DND-41 (cell line): ENCODE data around the gene WDR59.

Source experiments
- EZH2 ChIP-seq: IDR thresholded peaks from 3 replicates; pipeline ENCODE4 v1.6.1; 2012; ENCODE audit warnings: borderline replicate concordance, low read depth, mild to moderate bottlenecking, moderate library complexity, low read length, inconsistent platforms; ENCODE audit not compliant: severe bottlenecking
- TF ChIP-seq, protein P1 (sequence below): IDR thresholded peaks from 2 replicates; pipeline ENCODE4 v1.5.1; 2012; ENCODE audit warnings: borderline replicate concordance, low read length, moderate library complexity, mild to moderate bottlenecking; ENCODE audit not compliant: poor library complexity, severe bottlenecking; ENCODE audit errors: extremely low read depth

DNA sequence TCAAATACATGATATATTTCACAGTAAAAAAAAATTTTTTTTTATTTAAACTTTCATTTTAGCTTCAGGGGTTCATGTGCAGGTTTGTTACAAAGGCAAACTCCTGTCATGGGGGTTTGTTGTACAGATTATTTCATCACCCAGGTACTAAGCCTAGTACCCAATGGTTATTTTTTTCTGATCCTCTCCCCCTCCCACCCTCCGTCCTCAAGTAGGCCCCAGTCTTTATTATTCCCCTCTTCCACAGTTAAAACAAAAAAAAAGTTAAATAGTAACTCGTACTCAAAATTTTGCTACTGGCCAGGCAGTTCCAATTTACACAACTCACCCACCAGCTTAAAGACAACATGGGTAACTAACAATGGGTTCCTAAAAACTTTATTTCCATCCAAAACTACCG, 63.9 kb downstream of the WDR59 start:
- TF ChIP-seq, protein P1, sequence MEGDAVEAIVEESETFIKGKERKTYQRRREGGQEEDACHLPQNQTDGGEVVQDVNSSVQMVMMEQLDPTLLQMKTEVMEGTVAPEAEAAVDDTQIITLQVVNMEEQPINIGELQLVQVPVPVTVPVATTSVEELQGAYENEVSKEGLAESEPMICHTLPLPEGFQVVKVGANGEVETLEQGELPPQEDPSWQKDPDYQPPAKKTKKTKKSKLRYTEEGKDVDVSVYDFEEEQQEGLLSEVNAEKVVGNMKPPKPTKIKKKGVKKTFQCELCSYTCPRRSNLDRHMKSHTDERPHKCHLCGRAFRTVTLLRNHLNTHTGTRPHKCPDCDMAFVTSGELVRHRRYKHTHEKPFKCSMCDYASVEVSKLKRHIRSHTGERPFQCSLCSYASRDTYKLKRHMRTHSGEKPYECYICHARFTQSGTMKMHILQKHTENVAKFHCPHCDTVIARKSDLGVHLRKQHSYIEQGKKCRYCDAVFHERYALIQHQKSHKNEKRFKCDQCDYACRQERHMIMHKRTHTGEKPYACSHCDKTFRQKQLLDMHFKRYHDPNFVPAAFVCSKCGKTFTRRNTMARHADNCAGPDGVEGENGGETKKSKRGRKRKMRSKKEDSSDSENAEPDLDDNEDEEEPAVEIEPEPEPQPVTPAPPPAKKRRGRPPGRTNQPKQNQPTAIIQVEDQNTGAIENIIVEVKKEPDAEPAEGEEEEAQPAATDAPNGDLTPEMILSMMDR = no peak
- no peak for TF ChIP-seq EZH2
